Frontal cortex (tissue), 4 donors: ENCODE data around the gene PGC. TPM values are rescaled to one million over a fixed set of nuclear protein-coding genes. Genes with fewer than 3 reads are reported as not detected.
A peak's percentile ranks its signal among the peaks of the same experiment; 100 is the strongest.

ENCODE experiments used
- DNase-seq, 2 donors: peaks; one replicate each; pipeline ENCODE4 v3.0.0; 2012; ENCODE audit warnings: low spot score in 2 of 2
- FAIRE-seq: peaks from 2 replicates; lab custom pipeline; 2012; peaks lifted over from hg19 to GRCh38; lab: Jason Lieb, UNC
- total RNA-seq: library from RNA; depleted of rRNA; stranded (reverse); fragments of >200 nt; gene quantifications from one replicate; pipeline ENCODE4 v1.2.3, GENCODE V29; 2014
- donor health status: control.
- donor health status: control.
- donor health status: control.

Gene PGC
- total RNA-seq, 1 donor from 2014 or later = under 0.01 TPM

DNA sequence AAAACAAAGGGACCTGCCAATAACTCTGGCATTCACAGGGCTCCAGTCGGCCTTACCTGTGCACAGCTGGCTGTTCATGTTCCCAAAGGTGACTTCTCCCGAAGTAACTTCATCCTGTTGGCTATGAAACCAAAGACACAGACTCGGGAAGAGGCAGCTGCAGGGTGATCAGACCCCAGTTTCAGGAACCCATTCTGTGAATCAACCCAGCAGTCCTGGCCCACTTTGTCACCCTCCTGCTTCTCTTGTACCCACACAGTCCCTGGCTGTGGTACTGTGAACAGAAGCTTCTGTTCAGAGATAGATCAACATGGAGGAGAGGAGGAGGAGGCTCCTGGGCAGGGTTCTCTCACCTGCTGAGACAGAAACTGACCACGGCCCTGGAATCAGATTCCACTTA is 8.7 kb upstream of the PGC start:
- no peak for DNase-seq
- no peak for FAIRE-seq

DNA sequence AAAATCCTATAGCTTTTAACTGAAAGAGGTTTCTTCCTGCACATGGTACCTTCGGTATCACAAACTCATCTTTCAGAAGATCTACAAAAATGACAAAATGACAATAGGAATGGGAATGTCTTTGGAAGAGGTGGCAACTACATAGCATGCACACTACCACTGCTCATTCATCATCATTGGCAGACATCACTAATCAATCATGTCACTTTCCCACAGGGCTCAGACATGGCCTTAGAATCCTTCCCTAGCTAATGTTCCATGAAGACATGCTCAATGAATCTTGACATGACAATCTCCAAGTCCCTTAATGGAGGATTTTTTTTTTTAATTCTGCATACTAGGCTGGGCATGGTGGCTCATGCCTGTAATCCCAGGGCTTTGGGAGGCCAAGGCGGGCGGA is 3.2 kb upstream of the PGC start:
- FAIRE-seq = no peak
- DNase-seq = no peak

DNA sequence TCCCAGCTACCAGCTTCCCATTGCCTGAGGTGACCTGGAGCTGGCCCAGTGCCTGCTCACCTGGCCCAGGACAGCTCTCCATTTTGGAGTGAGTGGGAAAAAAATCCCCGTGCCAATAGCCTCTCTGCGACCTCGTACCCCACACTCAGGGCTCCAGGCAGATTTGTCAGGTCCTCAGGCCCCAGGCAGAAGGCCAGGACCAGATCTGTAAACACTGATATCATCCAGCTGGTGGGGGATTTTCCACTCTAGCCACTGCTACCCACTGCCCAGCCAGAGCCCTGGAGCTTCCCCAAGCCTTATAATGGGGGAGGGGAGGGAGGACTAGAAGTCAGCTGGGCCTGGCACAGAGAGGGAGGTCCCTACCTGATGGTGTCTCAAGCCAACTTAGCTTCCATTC is 1.3 kb upstream of the PGC start:
- FAIRE-seq (no peak), DNase-seq (no peak)

DNA sequence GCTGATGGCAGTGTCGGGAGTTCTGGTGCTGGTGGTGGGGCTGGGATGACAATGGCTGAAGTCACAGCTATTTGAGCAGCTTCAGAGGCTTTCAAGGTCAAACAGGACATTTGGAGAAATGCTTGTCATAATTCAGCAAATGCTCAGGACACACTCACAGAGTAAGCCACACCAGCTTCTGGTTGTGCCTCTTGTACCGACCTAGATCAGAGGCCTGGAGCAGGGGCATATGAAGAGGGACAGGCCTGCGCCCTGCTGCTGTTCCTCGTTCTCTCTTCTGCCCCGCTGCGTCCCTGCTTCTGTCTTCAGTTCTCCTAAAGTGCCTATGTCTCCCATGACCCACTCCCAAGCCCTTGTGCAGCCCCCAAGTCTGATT is 893 bp upstream of the PGC start:
- FAIRE-seq = no peak
- no peak for DNase-seq

DNA sequence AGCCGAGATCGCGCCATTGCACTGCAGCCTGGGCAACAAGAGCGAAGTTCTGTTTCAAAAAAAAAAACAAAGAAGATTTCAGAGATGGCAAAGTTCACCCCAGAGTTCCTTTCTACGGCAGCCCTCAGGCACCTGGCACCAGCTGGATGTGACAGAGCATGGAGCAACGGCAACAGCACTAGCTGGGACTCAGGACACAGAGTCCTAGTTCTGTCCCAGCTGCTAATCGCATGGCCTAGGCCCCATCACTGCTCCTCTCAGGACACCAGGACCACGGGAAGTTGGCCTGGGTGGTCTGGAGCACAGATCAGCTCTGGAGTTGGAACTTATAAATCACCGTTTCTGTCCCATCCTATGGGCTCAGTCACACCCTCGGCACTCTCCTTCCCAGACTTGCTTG is 1.1 kb downstream of the PGC start:
- FAIRE-seq (no peak), DNase-seq (no peak)

DNA sequence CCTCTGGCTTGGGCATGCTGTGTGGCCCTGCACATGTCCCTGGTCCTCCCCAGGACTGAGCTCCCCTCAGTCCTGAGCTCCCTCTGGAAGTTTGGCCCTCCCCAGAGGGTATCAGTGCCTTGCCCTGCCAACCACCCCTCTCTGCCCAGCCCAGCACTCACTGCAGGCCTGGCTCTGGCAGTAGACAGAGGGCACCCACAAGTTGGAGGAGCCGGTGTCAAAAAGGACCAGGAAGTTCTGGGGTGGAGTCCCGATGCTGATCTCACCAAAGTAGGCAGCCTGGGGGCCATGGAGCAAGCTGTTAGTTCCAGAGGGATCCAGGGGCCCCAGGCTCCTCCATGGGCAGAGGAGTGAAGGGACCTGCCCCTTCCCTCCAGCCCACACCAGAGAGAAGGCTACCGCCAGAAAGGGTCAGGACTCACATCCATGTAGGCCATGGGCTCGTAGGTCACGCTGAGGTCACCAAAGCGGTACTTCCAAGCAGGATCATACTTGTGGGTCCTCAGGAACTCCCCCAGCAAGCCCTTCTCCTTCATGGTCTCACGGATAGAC is 2.9 kb downstream of the PGC start:
- FAIRE-seq (no peak), DNase-seq (no peak)

DNA sequence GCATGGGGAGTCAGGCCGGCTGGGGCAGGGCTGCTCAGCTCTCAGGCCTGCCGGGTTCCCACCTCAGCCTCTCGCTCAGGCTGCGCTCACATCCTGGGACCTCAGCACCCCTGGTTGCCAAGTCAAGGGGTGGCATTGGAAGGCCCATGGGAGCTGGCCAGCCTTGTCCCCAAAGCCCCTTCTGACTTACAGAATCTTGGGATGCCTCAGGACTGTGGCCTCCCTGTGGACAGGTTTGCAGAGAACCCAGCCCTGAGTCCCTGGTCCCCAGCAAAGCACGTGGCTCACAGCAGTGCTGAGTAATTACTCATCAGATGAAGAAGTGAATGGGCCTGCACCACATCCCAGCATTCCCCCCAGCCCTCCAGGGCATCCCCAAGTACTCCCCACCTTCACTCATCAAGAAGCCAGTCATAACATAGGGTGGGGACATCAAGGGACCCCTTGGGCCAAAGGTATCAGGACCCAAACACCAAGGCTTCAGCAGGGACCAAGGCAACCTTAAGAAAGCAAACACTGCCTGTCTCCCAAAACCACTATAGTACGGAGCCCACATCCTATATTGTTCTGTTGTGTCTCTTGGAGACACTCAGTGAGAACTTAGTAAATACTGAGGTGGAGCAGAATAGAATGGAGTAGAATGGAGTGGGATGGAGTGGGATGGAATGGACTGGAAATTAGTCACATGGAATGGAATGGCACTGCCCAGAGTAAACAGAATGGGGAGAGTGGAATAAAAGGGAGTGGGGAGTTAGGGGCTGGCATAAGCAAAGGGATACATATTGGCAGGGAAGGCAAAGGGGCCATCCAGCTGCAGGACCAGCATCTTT is 3.6 kb downstream of the PGC start:
- DNase-seq (no peak), FAIRE-seq (no peak)

DNA sequence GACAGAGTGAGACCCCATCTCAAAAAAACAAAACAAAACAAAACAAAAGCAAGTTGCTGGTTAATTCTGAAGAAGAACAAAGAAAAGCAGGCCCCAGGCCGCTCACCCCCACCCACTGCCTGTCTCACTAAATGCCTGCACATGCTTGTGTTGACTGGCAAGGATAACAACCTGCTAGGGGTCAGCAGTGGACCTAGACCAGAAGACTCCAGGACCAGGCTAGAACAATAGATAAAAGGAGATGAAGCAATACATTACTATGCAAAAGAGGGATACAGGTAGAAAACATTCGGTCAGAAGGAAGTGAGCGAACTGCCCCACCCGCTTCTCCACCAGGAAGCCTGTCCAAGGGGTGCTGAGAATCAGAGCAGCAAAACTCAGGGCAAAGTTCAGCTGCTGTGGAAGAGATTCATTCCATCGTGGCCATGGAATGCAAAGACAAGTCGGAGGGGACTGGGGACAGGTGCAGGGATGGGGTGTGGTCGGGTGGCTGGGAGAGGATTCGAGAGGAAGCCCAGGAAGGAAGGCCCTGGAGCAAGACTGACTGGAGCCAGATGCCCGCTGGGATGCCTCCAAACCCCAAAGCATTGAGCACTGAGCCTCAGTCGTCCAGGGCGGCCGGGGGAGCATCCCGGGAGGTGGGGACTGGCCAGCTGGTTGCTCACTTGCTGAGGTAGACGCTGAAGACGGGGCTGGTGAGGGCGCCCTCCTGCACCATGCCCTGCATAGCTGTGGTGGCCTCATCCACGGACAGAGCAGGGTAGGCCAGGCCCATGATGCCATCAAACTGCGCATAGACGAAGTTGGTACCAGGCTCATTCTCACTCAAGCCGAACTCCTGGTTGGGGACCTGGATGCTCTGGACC is 5.3 kb downstream of the PGC start:
- FAIRE-seq = no peak

DNA sequence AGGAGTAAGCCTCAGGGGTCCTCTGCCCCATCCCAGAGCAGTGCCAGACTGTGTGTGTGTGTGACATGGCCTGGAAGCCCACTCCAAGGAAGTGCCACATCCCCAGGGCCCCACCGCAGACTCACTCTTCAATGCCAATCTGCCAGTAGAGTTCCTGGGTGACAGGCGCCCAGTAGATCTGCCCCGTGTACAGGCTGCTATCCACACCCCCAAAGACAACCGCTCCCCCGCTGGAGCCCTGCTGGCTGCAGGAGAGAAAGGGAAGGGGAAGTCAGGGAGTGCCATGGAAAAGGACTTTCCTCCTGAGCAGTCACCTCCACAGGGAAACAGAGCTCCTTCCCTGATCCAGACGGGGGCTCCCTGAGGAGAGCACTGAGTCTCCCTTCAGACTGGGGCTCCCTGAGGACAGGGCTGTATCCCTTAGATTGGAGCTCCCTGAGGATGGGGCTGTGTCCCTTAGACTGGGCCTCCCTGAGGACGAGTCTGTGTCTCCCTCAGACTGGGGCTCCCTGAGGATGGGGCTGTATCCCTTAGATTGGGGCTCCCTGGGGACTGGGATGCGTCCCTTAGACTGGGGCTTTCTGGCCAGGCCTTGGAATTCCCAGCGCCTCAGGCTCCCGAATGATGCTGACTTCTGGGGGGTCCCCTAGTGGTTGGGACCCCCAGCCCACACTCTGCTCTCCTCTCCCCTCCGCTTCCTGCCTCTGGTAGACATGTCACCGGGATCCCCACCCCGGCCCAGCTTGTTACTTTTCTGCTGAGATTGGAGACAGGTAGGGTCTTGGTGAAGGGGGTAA is 6.6 kb downstream of the PGC start:
- DNase-seq (no peak), FAIRE-seq (no peak)

More for the DNA sequence above, 5.3 kb downstream of the PGC start:
- DNase-seq = no peak

DNA sequence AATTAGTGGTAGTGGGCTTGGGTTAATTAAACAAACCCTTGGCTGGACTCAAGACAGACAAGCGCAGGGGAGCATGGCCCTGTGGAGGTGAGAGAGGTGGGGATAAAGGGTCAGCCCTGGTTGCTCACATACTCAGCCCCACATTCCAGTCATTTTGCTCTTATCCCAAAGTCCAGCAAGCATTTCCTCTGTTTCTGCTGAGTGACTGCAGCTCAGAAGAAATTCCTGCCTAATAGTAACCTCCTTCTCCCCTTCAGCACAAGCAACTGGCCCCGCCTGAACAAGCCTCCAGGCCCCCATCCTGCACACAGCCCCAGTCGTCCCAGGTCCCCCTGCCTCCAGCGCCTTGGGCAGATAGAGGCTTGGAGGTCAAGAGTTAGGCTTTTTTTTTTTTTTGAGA is 8.2 kb downstream of the PGC start:
- FAIRE-seq = no peak
- DNase-seq = no peak

DNA sequence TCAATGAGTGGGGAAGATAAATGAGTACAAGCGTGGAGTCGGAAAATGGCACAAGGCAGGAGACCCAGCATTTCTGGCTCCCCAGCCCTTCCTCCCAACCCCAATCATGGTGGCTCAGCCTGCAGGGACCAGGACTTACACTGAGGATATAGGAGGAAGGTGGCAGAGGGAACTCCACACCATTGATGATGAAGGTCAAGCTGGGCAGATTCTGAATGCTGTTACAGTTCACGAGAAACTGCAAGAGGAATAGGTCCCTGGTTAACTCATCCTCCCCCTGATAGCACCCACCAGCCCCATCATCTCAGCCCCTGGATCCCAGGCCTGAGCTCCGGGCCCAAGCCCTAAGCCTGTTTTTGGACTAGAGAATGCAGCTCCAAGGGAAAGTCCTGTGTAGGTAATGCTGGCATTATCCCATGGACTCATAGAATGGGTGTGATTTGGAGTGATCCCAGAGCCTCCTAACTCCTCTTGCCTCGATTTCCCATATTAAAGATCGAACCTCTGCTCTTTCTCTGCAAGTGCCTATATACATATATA is 9.5 kb downstream of the PGC start:
- FAIRE-seq = no peak
- DNase-seq = no peak

DNA sequence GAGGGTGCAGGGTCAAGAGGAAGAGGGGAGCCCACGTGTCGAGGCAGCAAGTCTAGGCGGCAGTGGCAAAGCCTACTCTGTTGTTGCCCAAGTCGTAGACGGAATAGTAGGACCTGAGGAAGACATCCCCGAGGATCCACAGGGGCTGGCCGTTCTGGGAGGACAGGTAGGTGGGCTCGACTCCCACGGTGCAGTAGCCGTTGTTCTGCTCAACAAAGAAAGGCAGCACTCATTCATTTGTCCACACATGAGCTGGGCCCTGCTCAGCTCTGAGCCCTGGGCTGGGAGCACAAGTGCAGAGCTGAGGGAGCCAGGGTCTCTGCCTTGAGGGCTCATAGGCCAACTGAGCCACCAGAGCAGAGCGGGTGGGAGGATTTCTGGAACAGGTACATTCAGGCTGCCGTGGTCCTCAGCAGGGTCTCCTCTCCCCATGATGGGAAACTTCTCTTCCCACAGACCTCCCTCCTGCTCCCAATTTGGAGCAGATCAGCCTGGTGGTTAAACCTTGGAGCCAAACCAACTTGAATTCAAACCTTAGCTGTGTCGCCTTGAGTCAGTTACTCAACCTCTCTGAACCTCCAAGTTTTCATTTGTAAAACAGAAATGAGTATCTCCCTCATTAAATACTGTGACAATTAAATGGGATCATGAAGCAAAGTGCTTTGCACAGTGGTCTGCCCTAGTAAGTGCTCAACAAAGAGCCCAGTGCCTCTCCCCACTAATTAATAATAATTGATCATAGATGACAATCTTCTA is 10.2 kb downstream of the PGC start:
- DNase-seq (no peak), FAIRE-seq (no peak)

DNA sequence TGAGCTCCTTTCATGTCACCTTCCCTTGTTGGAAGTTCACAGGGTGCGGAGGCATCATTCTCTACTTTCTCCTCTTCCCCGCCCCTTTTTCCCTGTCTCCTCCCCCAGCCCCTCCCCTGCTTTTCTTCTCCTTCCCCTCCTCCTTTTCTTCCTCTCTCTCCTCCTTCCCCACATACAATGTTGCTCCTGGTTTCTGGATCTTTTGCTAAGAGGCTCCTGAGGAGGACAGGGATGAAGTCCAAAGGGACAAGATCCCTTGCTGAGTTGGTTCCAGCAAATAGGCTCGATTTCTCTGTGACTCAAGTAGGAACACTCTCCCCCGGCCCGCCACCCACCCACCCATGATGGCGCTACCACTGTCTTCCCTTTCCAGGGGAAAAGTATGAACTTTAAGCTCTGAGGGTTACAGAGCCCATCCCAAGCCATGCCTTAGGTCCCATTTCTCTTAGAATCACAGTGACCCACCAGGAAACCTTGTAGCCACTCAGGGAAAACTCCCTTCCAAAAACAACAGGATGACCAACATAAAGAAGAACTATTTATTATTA is 10.9 kb downstream of the PGC start:
- DNase-seq (no peak), FAIRE-seq (no peak)

DNA sequence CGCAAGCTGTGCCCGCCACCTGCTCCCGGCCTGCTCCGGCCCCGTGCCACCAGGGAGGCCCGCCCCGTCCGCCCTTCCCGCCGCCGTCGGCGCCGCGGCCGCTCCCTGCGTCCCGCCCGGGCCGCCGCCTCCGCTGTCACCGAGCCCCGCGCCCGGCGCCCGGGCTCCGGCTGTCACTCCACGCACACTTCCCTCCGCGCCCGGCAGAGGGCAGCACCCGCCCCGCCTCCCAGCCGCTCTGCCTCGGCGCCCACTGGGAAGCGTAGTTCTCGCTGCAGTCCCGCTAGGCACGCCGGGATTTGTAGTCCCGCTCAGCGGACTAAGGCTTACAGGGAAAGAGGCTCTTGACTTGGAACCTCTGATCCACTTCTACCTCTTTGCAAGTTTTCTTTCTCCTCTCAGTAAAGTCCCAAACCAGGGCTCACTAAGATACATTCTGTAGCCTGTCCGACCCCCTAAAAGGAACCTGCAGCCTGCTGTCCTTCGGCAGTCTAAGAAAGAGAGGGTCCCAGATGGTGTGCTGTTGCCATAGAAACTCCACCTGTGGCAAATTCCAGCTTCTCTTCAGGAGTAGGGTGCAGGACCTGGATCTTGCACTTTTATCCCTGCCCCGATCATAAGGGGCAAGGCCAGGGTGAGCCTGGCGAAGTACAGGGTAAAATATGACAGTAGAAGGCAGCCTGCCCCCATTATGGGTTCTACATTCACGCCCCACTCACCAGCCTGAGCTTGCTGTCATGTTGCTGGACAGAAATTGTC is 11.6 kb downstream of the PGC start, which contains the start of gene TFEB:
TSS of gene TFEB (minus strand) at position 182 of the 759 bp plus-strand sequence. CDS start 44,395 bp downstream, outside the sequence.
- DNase-seq = peak; percentile 95 to 97

DNA sequence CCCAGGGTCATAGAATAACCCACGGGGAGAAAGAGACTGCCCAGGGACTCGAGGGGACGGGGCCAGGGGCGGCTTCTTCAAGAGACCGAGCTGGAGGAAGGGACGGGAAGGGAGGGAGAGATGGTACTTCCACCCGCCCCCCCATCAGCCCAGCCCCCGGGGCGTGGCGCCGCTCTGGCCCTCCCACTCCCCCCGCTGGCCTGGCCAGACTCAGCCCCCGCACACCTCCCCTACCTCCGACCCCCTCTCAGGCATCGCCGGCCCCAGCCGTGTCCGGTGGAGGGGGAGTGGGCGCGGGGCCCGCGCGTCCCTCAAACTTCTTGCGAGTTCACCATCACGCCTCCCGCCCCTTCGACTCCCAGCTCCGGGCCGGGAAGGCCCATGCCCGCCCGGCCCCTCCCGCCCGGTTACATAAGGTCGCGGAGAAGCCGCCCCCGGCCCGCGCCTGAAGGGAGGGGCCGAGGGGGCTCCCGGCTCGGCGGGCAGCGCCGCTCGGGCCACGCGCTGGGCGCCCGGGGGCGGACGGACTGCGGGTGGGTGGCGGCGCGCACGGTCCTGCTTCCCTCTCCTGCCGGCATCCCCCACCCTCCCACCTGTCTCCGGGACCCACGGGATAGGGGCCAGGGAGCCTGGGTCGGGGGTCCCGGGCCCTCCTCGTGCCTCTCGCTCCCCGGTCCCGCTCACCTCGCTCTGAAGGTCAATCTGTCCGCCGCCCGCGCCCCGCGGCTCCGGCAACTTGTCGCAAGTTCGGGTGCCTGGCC is 12.4 kb downstream of the PGC start:
- DNase-seq (peak; percentile 85 to 90), FAIRE-seq (no peak)

More for the DNA sequence above, 11.6 kb downstream of the PGC start, which contains the start of gene TFEB:
- FAIRE-seq = no peak

DNA sequence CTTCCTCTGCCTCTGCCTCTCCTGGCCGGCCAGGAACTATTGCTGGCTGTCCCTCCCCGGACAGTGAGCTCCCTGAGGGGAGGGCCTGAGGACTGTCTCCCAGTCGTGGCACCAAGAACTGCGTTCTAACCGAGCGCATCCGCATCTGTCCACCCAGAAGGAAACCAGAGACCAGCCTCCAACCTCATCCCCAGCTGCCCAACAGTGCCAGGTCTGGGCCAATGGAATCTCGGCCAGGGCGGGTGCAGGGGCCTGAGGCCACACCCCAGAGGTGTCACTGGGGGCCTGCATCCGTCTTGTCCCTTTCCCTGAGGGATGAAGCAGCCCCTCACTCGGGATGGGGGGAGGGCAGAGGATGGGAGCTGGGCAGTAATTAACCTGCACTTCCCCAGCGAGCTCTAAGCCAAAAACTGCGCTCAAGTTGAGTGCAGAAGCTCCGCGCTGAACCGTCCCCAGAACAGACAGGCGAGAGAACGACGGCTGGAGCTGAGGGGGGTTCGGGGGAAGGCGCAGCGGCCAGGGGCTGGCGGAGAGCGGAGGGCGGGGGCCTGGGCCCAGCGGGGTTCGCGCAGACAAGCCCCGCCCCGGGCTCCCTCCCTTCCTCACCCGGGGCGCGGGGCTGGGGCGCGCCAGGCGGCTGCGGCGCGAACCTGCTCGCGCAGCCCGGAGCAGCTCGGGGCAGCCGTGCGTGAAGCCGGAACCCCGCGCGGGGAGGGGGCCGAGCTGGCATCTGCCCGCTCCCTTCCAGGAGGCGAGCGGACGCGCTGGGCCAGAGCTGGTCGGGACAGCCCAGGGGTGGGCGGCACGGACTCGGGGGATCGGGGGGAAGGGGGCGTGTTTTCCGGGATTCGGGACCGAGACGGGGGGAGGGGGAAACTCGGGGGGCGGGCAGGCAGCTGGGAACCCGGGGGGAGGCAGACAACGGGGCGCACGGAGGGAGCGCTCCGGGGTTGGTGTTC is 13.2 kb downstream of the PGC start:
- FAIRE-seq (no peak), DNase-seq (peak; percentile 88 to 90)
